ENCODE measurements around the gene ZNF41. TPM values are rescaled to one million over a fixed set of nuclear protein-coding genes. Genes with fewer than 3 reads are reported as not detected.

Gene ZNF41
- total and polyA plus RNA-seq, 2 of the 13 experiments (the other 11 are each of a cell fraction or from before 2014, with no cell fraction given), result 2.3 to 3.9 TPM

Other genes starting within 250 kb of the ZNF41 start
- not detected in 2 replicates for gene ZNF157, start 112.6 kb downstream of the ZNF41 start, total RNA-seq (2016; rRNA removed; fragmentation: Illumina TruSeq; extraction: Trizol)
- gene ZNF157, start 112.6 kb downstream of the ZNF41 start, polyA plus RNA-seq (2011; rRNA removed), result not detected in 2 replicates
- gene ARAF, start 78.0 kb upstream of the ZNF41 start, total RNA-seq (2016; rRNA removed; fragmentation: Illumina TruSeq; extraction: Trizol), result 15.0 and 18.0 TPM in 2 replicates
- 33.1 and 37.3 TPM in 2 replicates for gene ARAF, start 78.0 kb upstream of the ZNF41 start, polyA plus RNA-seq (2011; rRNA removed)
- 8.2 and 12.3 TPM in 2 replicates for gene TIMP1, start 99.2 kb upstream of the ZNF41 start, total RNA-seq (2016; rRNA removed; fragmentation: Illumina TruSeq; extraction: Trizol)
- 45.8 and 51.0 TPM in 2 replicates for gene TIMP1, start 99.2 kb upstream of the ZNF41 start, polyA plus RNA-seq (2011; rRNA removed)
- not detected in 2 replicates for gene SYN1, start 136.6 kb upstream of the ZNF41 start, total RNA-seq (2016; rRNA removed; fragmentation: Illumina TruSeq; extraction: Trizol)
- gene SYN1, start 136.6 kb upstream of the ZNF41 start, polyA plus RNA-seq (2011; rRNA removed), result not detected in 2 replicates
- not detected in 2 replicates for gene CFP, start 146.7 kb upstream of the ZNF41 start, total RNA-seq (2016; rRNA removed; fragmentation: Illumina TruSeq; extraction: Trizol)
- 0.01 TPM in 1 of 2 replicates, not detected in the other for gene CFP, start 146.7 kb upstream of the ZNF41 start, polyA plus RNA-seq (2011; rRNA removed)
- 6.9 and 7.2 TPM in 2 replicates for gene ELK1, start 167.3 kb upstream of the ZNF41 start, total RNA-seq (2016; rRNA removed; fragmentation: Illumina TruSeq; extraction: Trizol)
- 4.3 and 4.8 TPM in 2 replicates for gene ELK1, start 167.3 kb upstream of the ZNF41 start, polyA plus RNA-seq (2011; rRNA removed)
- 107 and 130 TPM in 2 replicates for gene UXT, start 176.0 kb upstream of the ZNF41 start, total RNA-seq (2016; rRNA removed; fragmentation: Illumina TruSeq; extraction: Trizol)
- gene UXT, start 176.0 kb upstream of the ZNF41 start, polyA plus RNA-seq (2011; rRNA removed), result 104 and 123 TPM in 2 replicates